NCI-H1105 treated with DMSO at 0.1 percent for 48 hours (cell line): ENCODE data around the gene NEUROD4.
A peak's percentile ranks its signal among the peaks of the same experiment; 100 is the strongest.

Experiments used
- DNase-seq: peaks from one replicate; lab custom pipeline; 2025; lab: John Stamatoyannopoulos, UW

NEUROD4 gene

GRCh38 chr12:54998958-54999510 lies 20.7 kb upstream of the NEUROD4 start:
- DNase-seq = no peak

- DNase-seq = no peak
Observed at GRCh38 chr12:55001198-55001868, 18.4 kb upstream of the NEUROD4 start.

GRCh38 chr12:55002355-55002754 lies 17.4 kb upstream of the NEUROD4 start:
- no peak for DNase-seq

- peak; percentile 54 for DNase-seq
Observed at GRCh38 chr12:55008944-55009585, 10.7 kb upstream of the NEUROD4 start.

GRCh38 chr12:55017416-55017925 lies 2.3 kb upstream of the NEUROD4 start:
- no peak for DNase-seq

- DNase-seq = peak; percentile 63
Observed at GRCh38 chr12:55024575-55024974, 4.8 kb downstream of the NEUROD4 start.

GRCh38 chr12:55025508-55025907 lies 5.7 kb downstream of the NEUROD4 start:
- DNase-seq = no peak

- no peak for DNase-seq
Observed at GRCh38 chr12:55034218-55034617, 14.4 kb downstream of the NEUROD4 start.

GRCh38 chr12:55036326-55037115 lies 16.7 kb downstream of the NEUROD4 start:
- no peak for DNase-seq

GRCh38 chr12:55037351-55037987 lies 17.7 kb downstream of the NEUROD4 start:
- no peak for DNase-seq

GRCh38 chr12:55039395-55040354 lies 19.9 kb downstream of the NEUROD4 start:
- peak; percentile 14 for DNase-seq

- no peak for DNase-seq
Observed at GRCh38 chr12:55041345-55042055, 21.7 kb downstream of the NEUROD4 start.

- DNase-seq = no peak
Observed at GRCh38 chr12:55043542-55043941, 23.8 kb downstream of the NEUROD4 start.

GRCh38 chr12:55044135-55044534 lies 24.4 kb downstream of the NEUROD4 start:
- no peak for DNase-seq

- DNase-seq = no peak
Observed at GRCh38 chr12:55049676-55050075, 29.9 kb downstream of the NEUROD4 start.

GRCh38 chr12:55051197-55051947 lies 31.6 kb downstream of the NEUROD4 start:
- DNase-seq = no peak

GRCh38 chr12:55057481-55057880 lies 37.7 kb downstream of the NEUROD4 start:
- DNase-seq = no peak

- DNase-seq = no peak
Observed at GRCh38 chr12:55058082-55058481, 38.3 kb downstream of the NEUROD4 start.

GRCh38 chr12:55058776-55059175 lies 39.0 kb downstream of the NEUROD4 start:
- no peak for DNase-seq
